T-cell (primary cell): ENCODE measurements around the gene CACNG4. TPM values are rescaled to one million over a fixed set of nuclear protein-coding genes. Genes with fewer than 3 reads are reported as not detected.

ENCODE experiments used
- ATAC-seq, 4 experiments: fragments of 200-7000 bp in 3 of 4; fragments of 150-1000 bp in 1 of 4; cut with Tn5 transposase; replicated peaks in 1 of 4; 1 replicate in 3 of 4; 2 replicates in 1 of 4; pipeline ENCODE4 v1.10.0; 2021; ENCODE audit warnings: moderate library complexity in 3 of 4, mild to moderate bottlenecking in 2 of 4, moderate number of reproducible peaks in 1 of 4
- CTCF ChIA-PET, 2 donors: fragments of 300-600 bp; sonication (Branson Sonifier 250); formaldehyde crosslinking; loops; one replicate each; lab custom pipeline; 2022; ENCODE audit warnings: antibody characterized with exemption in 2 of 2; lab: Charles Lee
- POLR2A ChIA-PET, 2 donors: fragments of 300-600 bp; sonication (Branson Sonifier 250); formaldehyde crosslinking; loops; one replicate each; lab custom pipeline; 2022; ENCODE audit warnings: antibody characterized with exemption in 2 of 2; lab: Charles Lee
- DNase-seq, 35 experiments: peaks; one replicate each; pipeline versions ENCODE4 v3.0.0 to v3.0.0-alpha.2; 2013 to 2023
- H3K27ac ChIP-seq: one replicate; pipeline ENCODE4 v1.5.1; 2013; ENCODE audit warnings: low read length
- H3K27me3 ChIP-seq, 2 experiments: replicated peaks in 1 of 2; 1 replicate in 1 of 2; 2 replicates in 1 of 2; pipeline versions ENCODE4 v1.6.1 to v1.7.0; 2013; ENCODE audit warnings: low read length in 1 of 2, mixed read lengths in 1 of 2; ENCODE audit not compliant: control insufficient read depth in 2 of 2, insufficient read depth in 2 of 2; ENCODE audit errors: extremely low read depth in 1 of 2
- H3K36me3 ChIP-seq, 2 donors: 1 replicate in 1 of 2; 2 replicates in 1 of 2; pipeline versions ENCODE4 v1.6.1 to v1.7.0; 2013; ENCODE audit warnings: low read length in 1 of 2; ENCODE audit not compliant: control insufficient read depth in 2 of 2, insufficient read depth in 1 of 2; ENCODE audit errors: extremely low read depth in 1 of 2
- H3K4me1 ChIP-seq, 2 experiments: 1 replicate in 1 of 2; 2 replicates in 1 of 2; pipeline versions ENCODE4 v1.6.1 to v1.7.0; 2013; ENCODE audit warnings: low read length in 2 of 2, mixed read lengths in 1 of 2; ENCODE audit not compliant: insufficient read depth in 2 of 2, control insufficient read depth in 1 of 2; ENCODE audit errors: extremely low read depth in 1 of 2
- H3K4me3 ChIP-seq, 2 donors: 1 replicate in 1 of 2; 2 replicates in 1 of 2; pipeline versions ENCODE4 v1.5.1 to v1.7.0; 2013; ENCODE audit warnings: mild to moderate bottlenecking in 2 of 2, low read length in 1 of 2, moderate library complexity in 1 of 2; ENCODE audit not compliant: control insufficient read depth in 1 of 2; ENCODE audit errors: extremely low read depth in 1 of 2
- H3K9me3 ChIP-seq: 2 replicates; pipeline ENCODE4 v1.7.0; 2013
- H3K27ac Mint-ChIP-seq, 2 donors: one replicate each; pipeline ENCODE4 v1.8.0; 2020 to 2021; ENCODE audit warnings: mild to moderate bottlenecking in 2 of 2, mixed read lengths in 2 of 2
- H3K27me3 Mint-ChIP-seq, 2 donors: one replicate each; pipeline ENCODE4 v1.8.0; 2021 to 2022; ENCODE audit warnings: mixed read lengths in 2 of 2
- H3K36me3 Mint-ChIP-seq: one replicate; pipeline ENCODE4 v1.8.0; 2021; ENCODE audit warnings: mixed read lengths
- H3K4me1 Mint-ChIP-seq, 3 donors: one replicate each; pipeline ENCODE4 v1.8.0; 2020 to 2022; ENCODE audit warnings: mixed read lengths in 3 of 3, mild to moderate bottlenecking in 1 of 3
- H3K4me3 Mint-ChIP-seq, 3 donors: one replicate each; pipeline ENCODE4 v1.8.0; 2020 to 2022; ENCODE audit warnings: mild to moderate bottlenecking in 3 of 3, mixed read lengths in 3 of 3, moderate library complexity in 3 of 3
- H3K9me3 Mint-ChIP-seq, 3 donors: one replicate each; pipeline ENCODE4 v1.8.0; 2020 to 2022; ENCODE audit warnings: mixed read lengths in 3 of 3
- WGBS: methylation state at CpG from one replicate; pipeline ENCODE4 v1.1.5; 2013; ENCODE audit warnings: missing lambda C conversion rate; ENCODE audit not compliant: insufficient coverage; 5-methylcytosine and 5-hydroxymethylcytosine counted together
- total RNA-seq, 35 experiments: library from RNA in 6 of 35; stranded (reverse) in 6 of 35; fragments of 120-200 nt in 1 of 35; gene quantifications; one replicate each; pipeline versions ENCODE4 v1.2.1 to v1.2.4 and lab custom pipeline; 2013 to 2026

Gene CACNG4
- total RNA-seq, 5 donors from 2014 or later (not counting 1 experiment from before 2014, with no cell fraction given) = 0.06 to 0.20 (median 0.13) TPM; not detected in 2

- WGBS = no CpG with 5 or more reads among the region's 1 CpG
- H3K9me3 Mint-ChIP-seq = peaks cover 4 to 30% (median 16%) of the 10 kb centered on the region in 3 donors
Measured at GRCh38 chr17:67047382-67047781, 82.9 kb downstream of the CACNG4 start.

DNA sequence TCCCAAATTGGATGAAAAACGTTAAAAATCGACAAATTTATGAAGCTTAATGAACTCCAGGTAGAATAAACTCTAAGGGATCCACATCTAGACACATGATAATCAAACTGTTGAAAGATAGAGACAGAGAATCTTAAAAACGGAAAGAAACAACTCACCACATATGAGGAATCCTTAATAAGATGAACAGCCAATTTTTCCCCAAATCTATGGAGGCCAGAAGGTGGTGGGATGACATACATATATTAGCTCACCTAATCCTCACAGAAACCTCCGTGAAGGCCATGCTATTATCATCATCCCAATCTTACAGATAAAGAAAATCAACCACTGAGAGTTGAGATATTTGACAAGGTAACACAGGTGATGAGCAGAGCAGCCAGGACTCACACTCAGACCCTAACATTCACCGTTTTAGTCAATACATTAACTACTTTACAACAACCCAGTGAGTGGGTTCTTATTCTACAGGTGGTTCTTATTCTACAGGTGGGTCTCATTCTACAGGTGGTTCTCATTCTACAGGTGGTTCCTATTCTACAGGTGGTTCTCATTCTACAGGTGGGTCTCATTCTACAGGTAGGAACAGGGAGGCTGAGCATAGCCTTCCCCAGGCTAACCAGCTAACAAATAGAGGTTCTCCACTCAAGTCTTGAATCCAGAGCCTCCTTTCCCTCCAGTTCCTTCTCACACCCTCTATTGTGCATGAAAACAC, 84.7 kb downstream of the CACNG4 start:
- no peak overlapping the region for H3K4me3 ChIP-seq
- peaks cover 19% of the 10 kb centered on the region for H3K36me3 Mint-ChIP-seq
- H3K27ac Mint-ChIP-seq = no peak overlapping the region
- no peaks in the 10 kb centered on the region for H3K36me3 ChIP-seq
- peaks cover 4 to 30% (median 16%) of the 10 kb centered on the region in 3 donors for H3K9me3 Mint-ChIP-seq
- ATAC-seq (no peak), DNase-seq (no peak)
- POLR2A ChIA-PET = no interaction called here
- H3K27me3 Mint-ChIP-seq = no peaks in the 10 kb centered on the region
- no peaks in the 10 kb centered on the region for H3K4me1 Mint-ChIP-seq
- CTCF ChIA-PET = no interaction called here
- WGBS = no CpG with 5 or more reads among the region's 5 CpGs
- H3K4me3 Mint-ChIP-seq = no peak overlapping the region
- no peaks in the 10 kb centered on the region for H3K4me1 ChIP-seq
- peaks cover 0 to 7% of the 10 kb centered on the region in 2 experiments for H3K27me3 ChIP-seq
- H3K9me3 ChIP-seq = peaks cover 2% of the 10 kb centered on the region
- no peak overlapping the region for H3K27ac ChIP-seq

More at GRCh38 chr17:67047382-67047781, 82.9 kb downstream of the CACNG4 start:
- H3K27me3 Mint-ChIP-seq = no peaks in the 10 kb centered on the region
- H3K27ac ChIP-seq = no peak overlapping the region
- H3K27ac Mint-ChIP-seq = no peak overlapping the region
- DNase-seq (no peak), ATAC-seq (no peak)
- H3K4me3 Mint-ChIP-seq = no peak overlapping the region
- peaks cover 2% of the 10 kb centered on the region for H3K9me3 ChIP-seq
- H3K36me3 Mint-ChIP-seq = peaks cover 19% of the 10 kb centered on the region
- no peaks in the 10 kb centered on the region for H3K36me3 ChIP-seq
- H3K4me3 ChIP-seq = no peak overlapping the region
- H3K4me1 ChIP-seq = no peaks in the 10 kb centered on the region
- no peaks in the 10 kb centered on the region for H3K4me1 Mint-ChIP-seq
- ChIA-PET POLR2A (no interaction called here), CTCF (no interaction called here)
- peaks cover 0 to 7% of the 10 kb centered on the region in 2 experiments for H3K27me3 ChIP-seq

DNA sequence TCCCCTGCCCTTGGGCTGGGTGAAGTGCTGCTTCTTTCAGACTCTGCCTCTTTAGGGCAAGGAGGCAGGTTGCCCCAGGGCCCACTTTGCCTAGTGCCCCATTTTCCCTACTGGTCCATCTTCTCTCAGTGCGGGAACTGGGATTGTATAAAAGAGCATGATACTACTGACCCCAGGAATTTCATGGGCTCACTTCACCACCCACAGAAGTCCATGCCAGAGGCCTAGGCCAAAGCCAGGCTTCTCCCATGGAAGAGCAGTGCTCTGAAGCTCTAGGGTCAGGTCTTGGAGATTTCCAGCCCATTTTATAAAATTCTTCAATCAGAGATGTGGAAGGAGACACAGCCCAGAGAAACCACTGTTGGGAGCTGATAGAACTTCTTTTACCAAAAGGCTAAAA, 85.6 kb downstream of the CACNG4 start:
- H3K9me3 ChIP-seq = peaks cover 2% of the 10 kb centered on the region
- H3K4me1 ChIP-seq = no peaks in the 10 kb centered on the region
- H3K36me3 Mint-ChIP-seq = peaks cover 19% of the 10 kb centered on the region
- no peaks in the 10 kb centered on the region for H3K4me1 Mint-ChIP-seq
- peaks cover 4 to 30% (median 16%) of the 10 kb centered on the region in 3 donors for H3K9me3 Mint-ChIP-seq
- H3K27me3 Mint-ChIP-seq = no peaks in the 10 kb centered on the region
- H3K27me3 ChIP-seq = peaks cover 0 to 5% of the 10 kb centered on the region in 2 experiments
- ChIA-PET CTCF (no interaction called here), POLR2A (no interaction called here)
- no peaks in the 10 kb centered on the region for H3K36me3 ChIP-seq
- H3K27ac Mint-ChIP-seq = no peak overlapping the region
- no peak overlapping the region for H3K27ac ChIP-seq
- ATAC-seq = no peak
- DNase-seq = no peak
- H3K4me3 Mint-ChIP-seq = no peak overlapping the region
- H3K4me3 ChIP-seq = no peak overlapping the region
- WGBS = no CpG with 5 or more reads among the region's 1 CpG

DNA sequence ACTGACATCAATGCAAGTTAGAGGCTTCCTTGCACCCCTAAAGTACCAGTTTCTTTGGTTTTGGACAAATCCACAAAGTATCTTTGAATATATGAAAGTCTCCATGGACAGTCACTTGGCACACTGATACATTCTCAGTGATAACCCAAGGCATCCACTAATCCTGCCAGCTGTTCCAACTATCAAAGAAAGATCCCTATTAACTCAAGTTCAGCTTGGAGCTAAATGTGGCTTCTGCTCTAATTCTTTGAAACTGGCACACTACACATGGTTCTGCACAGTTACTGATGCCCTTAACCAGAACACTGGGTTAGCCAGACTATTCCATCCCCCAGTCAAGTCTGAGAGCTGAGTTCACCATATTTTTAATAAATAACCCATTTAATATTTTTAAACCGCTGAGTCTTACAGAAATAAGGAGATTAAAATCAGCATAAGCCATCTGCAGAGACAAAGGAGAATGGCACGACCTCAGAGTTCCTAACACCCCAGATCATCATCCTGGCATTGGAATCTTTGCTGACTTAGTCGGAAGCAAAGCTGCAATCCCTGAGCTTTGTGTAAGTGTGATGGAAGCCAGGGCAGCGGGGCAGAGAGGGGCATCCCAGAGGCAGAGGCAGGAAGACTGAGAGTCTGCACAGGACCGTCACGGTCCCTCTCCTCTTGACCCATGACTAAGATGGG, 86.1 kb downstream of the CACNG4 start:
- peaks cover 0 to 5% of the 10 kb centered on the region in 2 experiments for H3K27me3 ChIP-seq
- WGBS = 100% methylated on average over 1 of the region's 6 CpGs
- POLR2A ChIA-PET = no interaction called here
- Mint-ChIP-seq H3K4me1 (no peaks in the 10 kb centered on the region), H3K27ac (no peak overlapping the region), H3K9me3 (peaks cover 4 to 30% (median 16%) of the 10 kb centered on the region in 3 donors), H3K36me3 (peaks cover 19% of the 10 kb centered on the region), H3K27me3 (no peaks in the 10 kb centered on the region), H3K4me3 (no peak overlapping the region)
- no peak for ATAC-seq
- no peaks in the 10 kb centered on the region for H3K36me3 ChIP-seq
- CTCF ChIA-PET = no interaction called here
- H3K4me1 ChIP-seq = no peaks in the 10 kb centered on the region
- H3K9me3 ChIP-seq = peaks cover 2% of the 10 kb centered on the region
- no peak overlapping the region for H3K4me3 ChIP-seq
- no peak overlapping the region for H3K27ac ChIP-seq
- DNase-seq = no peak

GRCh38 chr17:67051155-67051538, 86.6 kb downstream of the CACNG4 start:
- H3K36me3 ChIP-seq = no peaks in the 10 kb centered on the region
- Mint-ChIP-seq H3K27ac (no peak overlapping the region), H3K4me1 (no peaks in the 10 kb centered on the region), H3K27me3 (no peaks in the 10 kb centered on the region), H3K4me3 (no peak overlapping the region), H3K36me3 (peaks cover 18% of the 10 kb centered on the region), H3K9me3 (peaks cover 4 to 30% (median 16%) of the 10 kb centered on the region in 3 donors)
- CTCF ChIA-PET = no interaction called here
- ATAC-seq (no peak), DNase-seq (no peak)
- POLR2A ChIA-PET = no interaction called here
- H3K4me1 ChIP-seq = no peaks in the 10 kb centered on the region
- WGBS = 100% methylated on average over 1 of the region's 4 CpGs
- H3K27ac ChIP-seq = no peak overlapping the region
- no peak overlapping the region for H3K4me3 ChIP-seq
- peaks cover 0 to 5% of the 10 kb centered on the region in 2 experiments for H3K27me3 ChIP-seq
- H3K9me3 ChIP-seq = peaks cover 2% of the 10 kb centered on the region

DNA sequence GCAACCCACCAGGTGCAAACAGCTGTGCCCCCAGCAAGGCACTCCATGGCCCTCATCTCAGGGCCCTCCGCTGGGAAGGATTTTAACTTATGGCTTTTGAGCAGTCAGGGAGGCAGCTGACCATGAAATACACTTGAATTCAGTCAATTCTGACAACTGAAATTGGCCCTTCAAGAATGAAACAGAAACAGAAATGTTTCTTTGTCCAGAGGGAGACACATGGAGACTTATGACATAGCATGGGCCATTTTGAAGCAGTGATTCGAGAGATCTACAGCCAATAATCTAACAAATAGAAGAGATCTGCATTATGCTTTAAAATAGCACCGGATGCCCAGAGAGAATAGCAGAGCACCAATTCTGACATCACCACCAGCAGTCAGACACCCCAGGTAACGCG, 87.3 kb downstream of the CACNG4 start:
- H3K36me3 Mint-ChIP-seq = peaks cover 15% of the 10 kb centered on the region
- no peaks in the 10 kb centered on the region for H3K27me3 ChIP-seq
- no peak overlapping the region for H3K27ac Mint-ChIP-seq
- peaks cover 2% of the 10 kb centered on the region for H3K9me3 ChIP-seq
- no peak overlapping the region for H3K4me3 Mint-ChIP-seq
- no peak overlapping the region for H3K4me3 ChIP-seq
- H3K4me1 Mint-ChIP-seq = no peaks in the 10 kb centered on the region
- no peaks in the 10 kb centered on the region for H3K27me3 Mint-ChIP-seq
- CTCF ChIA-PET = no interaction called here
- H3K9me3 Mint-ChIP-seq = peaks cover 2 to 28% (median 16%) of the 10 kb centered on the region in 3 donors
- POLR2A ChIA-PET = no interaction called here
- ATAC-seq (no peak), DNase-seq (no peak)
- H3K4me1 ChIP-seq = no peaks in the 10 kb centered on the region
- 100% methylated on average over 1 of the region's 5 CpGs for WGBS
- no peaks in the 10 kb centered on the region for H3K36me3 ChIP-seq
- H3K27ac ChIP-seq = no peak overlapping the region
